K562 (cell line): ENCODE results near the gene VPS16. TPM values are rescaled to one million over a fixed set of nuclear protein-coding genes. Genes with fewer than 3 reads are reported as not detected.
A peak's percentile ranks its signal among the peaks of the same experiment; 100 is the strongest.

ENCODE experiments used
- ATF7 ChIP-seq: fragments of 450-650 bp; IDR thresholded peaks from 2 replicates; pipeline ENCODE4 v1.7.1; 2014; ENCODE audit warnings: mild to moderate bottlenecking, moderate library complexity
- CBX3 ChIP-seq, 2 experiments: IDR thresholded peaks; 1 replicate in 1 of 2; 2 replicates in 1 of 2; pipeline ENCODE4 v1.6.1; 2012; ENCODE audit warnings: inconsistent platforms in 2 of 2, low read length in 2 of 2, borderline replicate concordance in 1 of 2, control low read depth in 1 of 2
- CBX5 ChIP-seq: IDR thresholded peaks from 2 replicates; pipeline ENCODE4 v1.6.1; 2014; ENCODE audit warnings: low read depth, borderline replicate concordance
- CEBPB ChIP-seq: fragments of 450-650 bp; IDR thresholded peaks from 2 replicates; pipeline ENCODE4 v1.6.1; 2016; ENCODE audit warnings: missing genetic modification characterization, missing compliant biosample characterization
- E2F4 ChIP-seq: sonication (generic); formaldehyde crosslinking; IDR thresholded peaks from 2 replicates; pipeline ENCODE4 v1.8.0; 2022; ENCODE audit warnings: mild to moderate bottlenecking, low read depth, missing genetic modification reagents
- GTF2F1 ChIP-seq: IDR thresholded peaks from 2 replicates; pipeline ENCODE4 v1.6.1; 2011; ENCODE audit warnings: low read depth, low read length, improper control_type of control experiment
- GTF3C2 ChIP-seq: IDR thresholded peaks from 3 replicates; pipeline ENCODE4 v1.6.1; 2011; ENCODE audit warnings: borderline replicate concordance, mild to moderate bottlenecking, moderate library complexity; ENCODE audit not compliant: insufficient read length; ENCODE audit errors: extremely low read depth
- ILK ChIP-seq: fragments of 450-650 bp; IDR thresholded peaks from 2 replicates; pipeline ENCODE4 v1.6.1; 2016; ENCODE audit warnings: missing genetic modification characterization, low read depth, mild to moderate bottlenecking, missing compliant biosample characterization, moderate library complexity, borderline replicate concordance
- KAT8 ChIP-seq: fragments of 450-650 bp; IDR thresholded peaks from 2 replicates; pipeline ENCODE4 v1.6.1; 2016; ENCODE audit warnings: low read depth, mild to moderate bottlenecking
- KDM2B ChIP-seq: fragments of 250-450 bp; sonication (Bioruptor Pico); IDR thresholded peaks from 2 replicates; pipeline ENCODE4 v1.8.0; 2021; ENCODE audit warnings: mild to moderate bottlenecking, moderate library complexity
- NFE2 ChIP-seq: IDR thresholded peaks from 2 replicates; pipeline ENCODE4 v1.6.1; 2014; ENCODE audit warnings: antibody characterized with exemption, low read depth
- NFE2L1 ChIP-seq: fragments of 450-650 bp; IDR thresholded peaks from 2 replicates; pipeline ENCODE4 v1.6.1; 2016; ENCODE audit warnings: missing genetic modification characterization, low read depth, mild to moderate bottlenecking, missing compliant biosample characterization, moderate library complexity, borderline replicate concordance
- NFIC ChIP-seq: fragments of 450-650 bp; IDR thresholded peaks from 2 replicates; pipeline ENCODE4 v1.6.1; 2017; ENCODE audit warnings: mild to moderate bottlenecking, inconsistent platforms
- PHB2 ChIP-seq: fragments of 450-650 bp; IDR thresholded peaks from 2 replicates; pipeline ENCODE4 v1.6.1; 2017; ENCODE audit warnings: low read depth
- SMAD4 ChIP-seq: fragments of 250-450 bp; sonication (Bioruptor Pico); conservative IDR thresholded peaks from 2 replicates; pipeline ENCODE4 v1.8.0; 2021; ENCODE audit warnings: inconsistent platforms, mild to moderate bottlenecking, moderate library complexity
- ZBTB49 ChIP-seq: sonication (generic); formaldehyde crosslinking; IDR thresholded peaks from 2 replicates; pipeline ENCODE4 v1.8.0; 2022; ENCODE audit warnings: missing genetic modification reagents, mild to moderate bottlenecking, borderline replicate concordance
- ZNF449 ChIP-seq: fragments of 250-450 bp; sonication (Bioruptor Pico); IDR thresholded peaks from 2 replicates; pipeline ENCODE4 v1.8.0; 2022; ENCODE audit warnings: moderate library complexity, mild to moderate bottlenecking, inconsistent platforms
- polyA plus RNA-seq, 8 experiments: library from polyadenylated mRNA; depleted of rRNA in 4 of 8; stranded (reverse) in 5 of 8; unstranded in 3 of 8; fragments of >200 nt; fragmentation: Nextera tagmentation in 2 of 8; fragmentation: Illumina TruSeq in 1 of 8; extraction: Ambion mirVana in 2 of 8; extraction: Trizol in 1 of 8; gene quantifications; 2 replicates each; pipeline versions ENCODE4 v1.2.1 to v1.2.3, GENCODE V29; 2011 to 2014; ENCODE audit warnings: inconsistent platforms in 1 of 8, missing spikeins in 1 of 8
- total RNA-seq, 7 experiments: library from RNA; depleted of rRNA in 6 of 7; stranded (reverse); fragments of >200 nt in 6 of 7; fragmentation: Illumina TruSeq in 2 of 7; extraction: Trizol in 2 of 7; gene quantifications; 2 replicates each; pipeline versions ENCODE4 v1.2.1 to v1.2.3, GENCODE V29; 2011 to 2021; ENCODE audit warnings: low replicate concordance in 1 of 7

Gene VPS16
- total and polyA plus RNA-seq, 9 of the 15 experiments (the other 6 are each of a cell fraction or from before 2014, with no cell fraction given) = 6.8 to 24.7 (median 14.0) TPM

GRCh38 chr20:2800521-2801285 is 39.8 kb upstream of the VPS16 start, which contains the start of gene CPXM1 (continued):
- TF ChIP-seq ZNF449 (CRISPR knock-in tag) (no peak), KAT8 (no peak), NFE2L1 (tag) (no peak), SMAD4 (CRISPR knock-in tag) (peak; percentile 79), NFIC (peak; percentile 68), KDM2B (CRISPR knock-in tag) (no peak), ATF7 (no peak), CBX3 (IDR thresholded peaks at IDR 0.05; ENCODE audit: borderline replicate concordance in 1 of 2, low read length in 2 of 2) (0 out of 3 replicates have a peak, but pooled peaks of 1 of the 2 experiments have one; percentile 14), PHB2 (peak; percentile 59; the same call in 1 of the 2 replicates), NFE2 (0 out of 2 replicates have a peak, but pooled peaks have one; percentile 2), GTF2F1 (no peak), ILK (tag) (no peak), GTF3C2 (no peak), E2F4 (CRISPR knock-in tag) (no peak), CEBPB (tag) (0 out of 2 replicates have a peak, but pooled peaks have one; percentile 7), CBX5 (no peak), ZBTB49 (CRISPR knock-in tag) (no peak)
